CD4-positive, alpha-beta T cell treated with Interleukin-6 at 100 ng/mL for 8 hours (primary cell): ENCODE data around the gene VPS37C.

Experiments used
- DNase-seq: peaks from one replicate; pipeline ENCODE4 v3.0.0-alpha.2; 2020; ENCODE audit warnings: mixed read lengths, low spot score

Gene VPS37C

GRCh38 chr11:61133145-61133544 lies 28.1 kb downstream of the VPS37C start:
- DNase-seq: no peak

GRCh38 chr11:61132646-61133045 lies 28.6 kb downstream of the VPS37C start:
- DNase-seq: no peak

DNA sequence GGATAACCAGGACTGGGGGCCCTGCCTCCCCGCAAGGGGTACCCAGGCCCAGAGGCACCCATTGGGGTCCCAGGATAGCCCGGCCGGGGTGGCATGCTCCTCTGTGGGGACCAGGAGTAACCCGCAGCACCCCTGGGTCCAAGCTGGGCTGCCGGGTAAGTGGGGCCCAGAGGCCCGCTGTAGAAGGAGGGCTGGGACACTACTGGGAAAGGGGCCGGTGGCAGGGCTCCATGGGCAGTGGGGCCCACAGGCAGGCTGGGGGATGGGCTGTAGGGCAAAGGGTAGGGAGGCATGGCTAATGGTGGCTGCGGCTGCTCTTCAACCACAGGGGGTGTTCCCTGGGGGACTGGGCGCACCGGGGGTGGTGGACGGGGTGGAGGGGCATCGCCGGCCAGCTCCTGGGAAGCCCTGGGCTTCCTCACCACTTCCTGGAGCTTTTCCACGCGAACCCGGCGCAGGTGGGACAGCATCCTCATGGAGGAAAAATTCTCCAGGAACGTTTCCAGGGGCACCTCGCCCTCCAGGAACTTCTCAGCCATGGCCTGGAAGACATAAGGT lies 29.1 kb downstream of the VPS37C start:
- DNase-seq: no peak

DNA sequence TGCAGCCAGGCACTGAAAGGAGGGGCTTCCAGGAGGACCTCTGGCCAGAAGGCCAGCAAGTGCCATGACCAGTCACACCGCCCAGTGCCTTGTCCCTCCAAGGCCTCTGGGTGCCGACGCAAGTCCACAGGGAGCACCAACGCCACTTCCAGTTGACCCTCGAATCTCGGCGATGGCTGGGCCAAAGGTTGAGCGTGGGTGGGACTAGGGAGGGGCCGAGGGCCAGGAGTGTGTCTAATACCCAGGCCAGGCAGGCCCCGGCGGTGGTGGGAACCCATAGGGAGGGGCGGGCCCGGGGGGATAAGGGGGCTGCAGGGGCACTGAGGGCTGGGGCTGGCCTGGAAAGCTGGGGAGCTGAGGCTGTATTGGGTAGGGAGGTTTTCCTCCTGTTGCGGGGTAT lies 29.6 kb downstream of the VPS37C start:
- no peak for DNase-seq

GRCh38 chr11:61131186-61131585 lies 30.0 kb downstream of the VPS37C start:
- no peak for DNase-seq

- peak; percentile 91 for DNase-seq
Measured at GRCh38 chr11:61129639-61130523, 31.3 kb downstream of the VPS37C start.

DNA sequence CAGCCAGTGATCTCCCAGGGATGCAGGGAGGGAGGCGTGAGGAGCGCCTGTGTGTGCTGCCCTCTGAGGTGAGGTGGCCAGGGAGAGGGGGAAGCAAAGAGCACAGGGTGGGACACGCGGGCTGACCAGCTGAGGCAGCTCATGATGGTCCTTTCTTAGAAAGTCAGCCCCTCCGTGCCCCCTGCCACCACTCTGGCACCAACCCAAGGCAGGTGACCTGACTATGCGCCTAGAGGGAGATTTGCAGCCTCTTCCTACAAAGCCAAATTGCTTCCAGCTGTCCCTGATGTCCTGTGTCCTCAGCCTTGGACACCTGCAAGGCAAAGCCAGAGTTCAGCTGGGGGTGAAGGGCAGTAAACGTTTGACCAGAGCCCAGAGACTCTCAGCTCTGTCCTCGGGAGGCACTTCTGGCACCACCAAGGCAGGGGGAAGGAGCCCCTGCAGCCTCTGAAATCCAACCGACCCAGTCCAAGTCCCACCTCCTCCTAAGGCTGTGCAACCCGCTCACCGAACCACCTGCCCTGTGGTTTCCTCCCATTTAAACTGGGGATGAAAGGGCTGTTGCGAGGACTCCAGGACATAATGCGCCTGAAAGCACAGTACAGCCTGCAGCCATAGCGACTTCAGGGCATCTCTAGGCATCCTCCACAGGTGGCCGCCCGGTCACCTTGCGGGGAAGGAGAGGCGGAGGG lies 32.1 kb downstream of the VPS37C start:
- no peak for DNase-seq

DNA sequence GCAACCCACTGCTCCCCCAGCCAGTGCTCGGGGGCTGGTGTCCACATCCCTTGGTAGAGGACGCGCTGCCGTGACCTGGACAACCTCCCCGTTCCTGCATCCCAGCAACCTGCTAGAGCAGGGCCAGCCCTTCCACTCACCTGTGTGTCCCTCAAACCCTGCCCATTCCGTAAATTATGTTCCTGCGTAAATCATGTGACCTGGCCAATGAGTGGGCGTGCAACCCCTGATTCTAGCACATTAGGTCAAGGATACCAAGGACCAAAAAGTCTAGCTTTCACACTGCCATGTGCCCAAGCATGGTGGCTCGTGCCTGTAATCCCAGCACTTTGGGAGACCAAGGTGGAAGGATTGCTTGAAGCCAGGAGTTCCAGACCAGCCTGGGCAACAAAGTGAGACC lies 33.2 kb downstream of the VPS37C start:
- DNase-seq: no peak

GRCh38 chr11:61126256-61126655 lies 35.0 kb downstream of the VPS37C start:
- no peak for DNase-seq

DNA sequence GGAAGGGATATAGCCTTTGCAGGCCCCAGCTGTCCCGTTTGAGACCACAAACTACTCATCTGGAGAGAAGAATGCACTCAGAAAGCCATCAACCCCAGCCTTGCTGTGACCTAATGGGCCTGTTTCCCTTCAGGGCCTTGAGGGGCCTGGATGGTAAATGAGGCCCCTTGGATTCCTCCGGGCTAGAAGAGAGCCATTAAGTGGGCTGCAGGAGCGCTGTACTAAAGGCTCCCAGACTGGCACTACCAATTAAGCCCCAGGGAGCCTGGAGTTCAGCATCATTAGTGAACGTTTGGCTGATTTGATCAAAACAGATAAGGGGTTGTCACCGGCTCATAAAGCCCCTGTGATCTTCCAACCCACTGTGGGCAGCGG lies 35.9 kb downstream of the VPS37C start:
- DNase-seq: no peak

DNA sequence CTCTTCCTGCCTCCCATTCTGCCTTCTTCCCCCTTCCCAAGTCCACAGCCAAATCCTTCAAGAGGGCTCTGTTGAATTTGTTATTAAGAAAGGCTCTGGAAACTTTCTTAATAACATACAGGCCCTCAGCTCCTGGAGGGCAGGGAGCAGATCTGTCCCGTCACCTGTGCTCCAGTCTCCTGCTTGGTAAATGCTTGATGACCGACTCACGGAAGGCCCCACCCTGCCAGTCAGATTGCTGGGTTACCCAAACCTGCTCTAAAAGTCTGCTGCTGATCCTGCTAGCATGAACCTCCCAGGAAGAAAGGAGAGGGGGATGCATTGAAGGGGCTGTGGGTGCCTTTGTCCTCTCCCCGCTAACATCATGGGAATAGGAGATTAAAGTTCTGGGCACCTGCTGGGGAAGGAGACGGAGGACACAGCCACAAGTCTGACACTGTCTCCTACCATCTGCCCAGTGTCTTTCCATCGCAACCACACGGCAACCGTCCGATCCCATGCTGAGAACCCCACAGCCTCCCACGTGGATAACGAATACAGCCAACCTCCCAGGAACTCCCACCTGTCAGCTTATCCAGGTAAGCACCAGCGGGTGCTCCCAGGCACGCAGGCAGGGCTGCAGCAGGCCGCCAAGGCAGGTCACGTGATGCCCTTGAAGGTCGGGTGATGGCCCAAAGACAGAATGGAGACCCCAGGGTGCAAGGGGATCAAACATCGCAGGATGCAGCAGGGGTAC lies 36.5 kb downstream of the VPS37C start:
- no peak for DNase-seq

DNA sequence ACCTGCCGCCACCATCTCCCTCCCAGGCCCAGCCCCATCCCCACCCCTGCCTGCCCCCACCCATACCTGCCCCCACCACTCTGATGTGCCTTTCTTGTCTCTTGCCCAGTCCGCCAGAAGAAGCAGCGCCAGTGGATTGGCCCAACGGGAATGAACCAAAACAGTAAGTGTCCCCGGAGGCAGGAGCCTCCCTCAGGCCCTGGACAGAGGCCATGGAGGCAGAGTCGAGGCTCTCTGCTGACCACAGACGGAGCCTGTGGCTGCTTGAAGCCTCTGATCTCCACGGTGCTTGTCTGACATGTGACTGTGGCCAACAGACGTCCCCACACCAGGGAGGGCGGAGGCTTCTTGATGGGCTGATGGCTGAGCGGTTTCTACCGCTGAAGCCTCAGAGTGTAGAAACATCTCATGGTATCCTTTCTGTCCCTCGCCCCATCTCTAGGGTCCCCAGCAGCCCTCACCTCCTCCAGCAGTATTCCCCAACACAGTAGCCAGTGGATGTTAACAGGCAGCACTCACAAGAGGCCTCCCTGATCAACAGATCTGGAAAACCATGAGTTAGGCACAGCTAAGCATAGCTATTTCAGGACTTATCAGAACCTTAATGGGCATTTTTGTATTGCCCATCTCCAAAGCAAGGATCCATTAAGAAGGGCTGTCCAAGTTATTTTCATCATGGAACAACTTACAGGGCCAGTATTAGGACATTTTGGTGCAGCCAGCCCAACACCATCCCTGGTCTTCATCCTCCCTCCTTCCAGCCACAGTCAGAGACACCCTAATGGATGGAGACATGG lies 37.3 kb downstream of the VPS37C start:
- DNase-seq: no peak

GRCh38 chr11:61122761-61123160 lies 38.5 kb downstream of the VPS37C start:
- no peak for DNase-seq

GRCh38 chr11:61121917-61122316 lies 39.3 kb downstream of the VPS37C start:
- no peak for DNase-seq

DNA sequence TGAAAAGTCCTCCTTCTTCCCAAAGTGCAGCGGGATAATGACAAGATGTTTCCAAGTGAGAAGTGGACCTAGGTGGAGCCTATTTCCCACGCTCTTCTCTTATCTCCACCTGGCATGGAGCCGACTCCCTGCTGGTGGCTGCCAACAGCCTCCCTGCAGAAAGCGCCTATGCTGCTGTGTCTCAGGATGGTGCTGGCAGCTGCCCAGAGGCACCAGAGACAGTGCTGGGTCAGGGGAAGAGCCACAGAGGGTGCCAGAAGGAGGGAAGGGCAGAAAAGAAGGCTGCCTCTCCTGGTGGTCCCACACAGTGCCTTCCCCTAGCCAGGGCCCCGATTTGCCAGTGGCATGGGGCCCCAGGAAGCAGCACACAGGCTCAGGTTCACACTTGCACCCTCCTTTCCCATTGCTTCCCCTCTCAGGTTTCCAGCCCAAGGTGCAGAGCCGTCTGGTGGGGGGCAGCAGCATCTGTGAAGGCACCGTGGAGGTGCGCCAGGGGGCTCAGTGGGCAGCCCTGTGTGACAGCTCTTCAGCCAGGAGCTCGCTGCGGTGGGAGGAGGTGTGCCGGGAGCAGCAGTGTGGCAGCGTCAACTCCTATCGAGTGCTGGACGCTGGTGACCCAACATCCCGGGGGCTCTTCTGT lies 39.9 kb downstream of the VPS37C start:
- DNase-seq: no peak

DNA sequence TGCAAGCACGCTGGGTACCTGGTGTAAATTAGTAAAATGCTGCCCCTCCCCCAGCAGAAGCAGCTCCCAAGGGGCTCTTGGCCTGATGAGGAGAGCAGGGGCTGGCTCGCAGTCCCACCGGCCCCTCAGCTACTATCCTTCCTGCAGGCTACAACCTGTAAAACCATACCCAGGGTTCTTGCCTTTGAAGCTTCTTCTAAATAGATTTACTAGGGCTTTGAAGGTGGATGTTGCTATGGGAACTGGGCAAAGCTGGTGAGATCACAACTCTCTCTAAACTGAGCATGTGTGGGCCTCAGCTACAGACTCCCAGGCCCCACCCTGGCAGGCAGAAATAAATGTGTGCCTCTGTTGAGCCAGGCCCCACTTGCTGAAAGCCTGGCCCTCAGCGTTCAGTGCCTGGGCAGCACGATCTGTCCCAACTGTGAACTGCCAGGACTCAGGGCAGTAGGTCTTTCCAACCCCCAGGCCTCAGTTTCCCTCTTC lies 40.5 kb downstream of the VPS37C start:
- DNase-seq: peak; percentile 76

DNA sequence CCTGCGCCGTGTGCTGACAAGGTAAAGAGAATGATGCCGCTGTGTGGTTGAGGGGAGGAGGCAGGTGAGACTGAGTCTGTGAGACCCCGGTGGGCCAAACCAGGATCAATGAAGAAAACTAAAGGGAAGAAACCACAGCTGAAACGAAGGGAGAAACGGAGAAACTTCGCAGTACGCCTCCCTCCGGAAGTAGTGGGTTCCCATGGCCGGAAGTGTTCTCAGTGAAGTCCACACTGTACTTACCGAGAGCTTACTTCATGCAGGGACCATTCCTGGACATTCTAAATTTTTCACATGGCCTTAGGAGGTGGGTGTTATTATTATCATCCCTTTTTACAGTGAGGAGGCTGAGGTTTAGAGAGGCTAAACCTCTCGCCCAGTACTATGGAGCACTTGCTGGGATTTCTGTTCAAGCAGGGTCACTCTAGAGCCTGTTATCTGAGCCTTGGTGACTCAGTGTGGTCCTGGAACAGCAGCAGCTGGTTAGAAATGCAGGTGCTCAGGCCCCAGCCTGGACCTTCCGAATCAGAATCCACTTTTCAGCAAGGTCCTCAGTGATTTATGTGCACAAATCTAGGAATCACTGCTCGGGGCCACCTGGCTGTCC lies 41.0 kb downstream of the VPS37C start:
- DNase-seq: no peak

- no peak for DNase-seq
Measured at GRCh38 chr11:61119571-61119970, 41.7 kb downstream of the VPS37C start.

GRCh38 chr11:61119055-61119454 lies 42.2 kb downstream of the VPS37C start:
- no peak for DNase-seq

GRCh38 chr11:61118406-61118805 lies 42.8 kb downstream of the VPS37C start:
- no peak for DNase-seq

DNA sequence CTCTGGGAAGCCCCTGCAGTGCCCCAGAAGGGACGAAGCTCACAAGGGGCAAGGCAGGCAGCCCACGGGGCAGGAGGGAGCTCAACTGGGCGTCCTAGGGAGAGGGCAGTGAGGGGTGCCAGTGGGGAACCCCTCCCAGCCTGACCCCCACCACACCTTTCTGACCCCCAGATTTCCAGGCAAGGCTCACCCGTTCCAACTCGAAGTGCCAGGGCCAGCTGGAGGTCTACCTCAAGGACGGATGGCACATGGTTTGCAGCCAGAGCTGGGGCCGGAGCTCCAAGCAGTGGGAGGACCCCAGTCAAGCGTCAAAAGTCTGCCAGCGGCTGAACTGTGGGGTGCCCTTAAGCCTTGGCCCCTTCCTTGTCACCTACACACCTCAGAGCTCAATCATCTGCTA lies 43.2 kb downstream of the VPS37C start:
- DNase-seq: no peak
